Epithelial cell of proximal tubule (primary cell): Measurements from ENCODE around the gene HSPB1. TPM values are rescaled to one million over a fixed set of nuclear protein-coding genes. Genes with fewer than 3 reads are reported as not detected.
A peak's percentile ranks its signal among the peaks of the same experiment; 100 is the strongest.

Experiments used
- DNase-seq: peaks from one replicate; pipeline ENCODE4 v3.0.0-alpha.2; 2011; ENCODE audit warnings: low read depth
- H3K4me3 ChIP-seq: 2 replicates; pipeline ENCODE4 v1.5.1; 2011; ENCODE audit warnings: low read depth, mild to moderate bottlenecking, low read length
- CTCF ChIP-seq: conservative IDR thresholded peaks from 2 replicates; pipeline ENCODE4 v1.5.1; 2012; ENCODE audit warnings: low read depth, mild to moderate bottlenecking, low read length
- total RNA-seq: library from RNA; depleted of rRNA; stranded (reverse); fragments of >200 nt; gene quantifications from 2 replicates; pipeline ENCODE4 v1.2.3, GENCODE V29; 2015

HSPB1 gene
- total RNA-seq, 1 donor from 2014 or later = 435 TPM

GRCh38 chr7:76272142-76272541 lies 30.3 kb upstream of the HSPB1 start:
- no peak for DNase-seq
- H3K4me3 ChIP-seq = no peak overlapping the region
- TF ChIP-seq CTCF = no peak

- no peak overlapping the region for H3K4me3 ChIP-seq
- no peak for DNase-seq
- TF ChIP-seq CTCF = no peak
Measured at GRCh38 chr7:76272851-76273497, 29.5 kb upstream of the HSPB1 start.

- DNase-seq = no peak
- TF ChIP-seq CTCF = no peak
- H3K4me3 ChIP-seq = no peak overlapping the region
Measured at GRCh38 chr7:76273503-76273902, 29.0 kb upstream of the HSPB1 start.

GRCh38 chr7:76278540-76278939 lies 23.9 kb upstream of the HSPB1 start:
- no peak for TF ChIP-seq CTCF
- no peak for DNase-seq

GRCh38 chr7:76280408-76280807 lies 22.1 kb upstream of the HSPB1 start:
- TF ChIP-seq CTCF = no peak
- H3K4me3 ChIP-seq = no peak overlapping the region
- no peak for DNase-seq

More at GRCh38 chr7:76278540-76278939, 23.9 kb upstream of the HSPB1 start:
- H3K4me3 ChIP-seq = no peak overlapping the region

GRCh38 chr7:76281006-76281705 lies 21.3 kb upstream of the HSPB1 start:
- peak overlapping the region; percentile 18 for H3K4me3 ChIP-seq
- no peak for DNase-seq
- no peak for TF ChIP-seq CTCF
